Liver (tissue), 3 donors: ENCODE data around the gene MPDZ.

Experiments
- CTCF ChIP-seq: fragments of 150-350 bp; IDR thresholded peaks from 2 replicates; pipeline ENCODE4 v1.5.1; 2017; ENCODE audit warnings: improper control_type of control experiment, low read depth, low read length; ENCODE audit not compliant: missing input control
- EGR1 ChIP-seq, 2 donors: IDR thresholded peaks; 2 replicates each; pipeline ENCODE4 v1.6.1; 2016 to 2018; ENCODE audit warnings: antibody characterized with exemption in 2 of 2, low read depth in 2 of 2
- FOXA1 ChIP-seq: IDR thresholded peaks from 2 replicates; pipeline ENCODE4 v1.6.1; 2016; ENCODE audit warnings: antibody characterized with exemption
- GABPA ChIP-seq, 2 donors: IDR thresholded peaks in 1 of 2; conservative IDR thresholded peaks in 1 of 2; 2 replicates each; pipeline ENCODE4 v1.6.1; 2016; ENCODE audit warnings: antibody characterized with exemption in 2 of 2, mild to moderate bottlenecking in 1 of 2, moderate library complexity in 1 of 2
- HNF4A ChIP-seq, 2 donors: conservative IDR thresholded peaks; 2 replicates each; pipeline ENCODE4 v1.6.1; 2016; ENCODE audit warnings: antibody characterized with exemption in 2 of 2, mild to moderate bottlenecking in 2 of 2
- MAX ChIP-seq: IDR thresholded peaks from 2 replicates; pipeline ENCODE4 v1.6.1; 2016; ENCODE audit warnings: antibody characterized with exemption
- RAD21 ChIP-seq, 2 donors: IDR thresholded peaks; 2 replicates each; pipeline ENCODE4 v1.6.1; 2016; ENCODE audit warnings: antibody characterized with exemption in 2 of 2, mild to moderate bottlenecking in 2 of 2
- SP1 ChIP-seq: IDR thresholded peaks from 2 replicates; pipeline ENCODE4 v1.6.1; 2018; ENCODE audit warnings: antibody characterized with exemption, mild to moderate bottlenecking
- TAF1 ChIP-seq: conservative IDR thresholded peaks from 2 replicates; pipeline ENCODE4 v1.6.1; 2016; ENCODE audit warnings: antibody characterized with exemption, mild to moderate bottlenecking
- YY1 ChIP-seq: IDR thresholded peaks from 2 replicates; pipeline ENCODE4 v1.6.1; 2016; ENCODE audit warnings: antibody characterized with exemption, mild to moderate bottlenecking
- ZBTB33 ChIP-seq: IDR thresholded peaks from 2 replicates; pipeline ENCODE4 v1.6.1; 2016; ENCODE audit warnings: antibody characterized with exemption
- donor health status: healthy.
- donor health status: healthy.

- TF ChIP-seq CTCF (no peak), MAX (no peak), FOXA1 (no peak), YY1 (no peak), ZBTB33 (no peak), TAF1 (no peak), RAD21 (IDR thresholded peaks at IDR 0.05) (no peak), SP1 (no peak), HNF4A (conservative IDR thresholded peaks at IDR 0.05) (no peak), GABPA (IDR thresholded peaks at IDR 0.05 in 1 of 2, conservative IDR thresholded peaks at IDR 0.05 in 1 of 2) (no peak), EGR1 (IDR thresholded peaks at IDR 0.05; ENCODE audit: low read depth in 2 of 2) (no peak)
These were observed 16.1 kb upstream of the MPDZ start for GRCh38 chr9:13295556-13295955.
